ENCODE data around the gene ZNF436.

GRCh38 chr1:23389837-23390321 lies 20.2 kb upstream of the ZNF436 start:
- TF ChIP-seq PTBP1 (IDR thresholded peaks at IDR 0.05; ENCODE audit: low read depth, low read length) (no peak), YY1 (IDR thresholded peaks at IDR 0.05; ENCODE audit: borderline replicate concordance in 1 of 3, control insufficient read depth in 1 of 3, extremely low read depth in 1 of 3, insufficient read depth in 3 of 3, insufficient read length in 1 of 3, insufficient replicate concordance in 2 of 3, low read depth in 1 of 3, low read length in 2 of 3) (no peak), CTCF (IDR thresholded peaks at IDR 0.05 in 2 of 3, conservative IDR thresholded peaks at IDR 0.05 in 1 of 3; ENCODE audit: insufficient read depth in 2 of 3, low read depth in 1 of 3, low read length in 3 of 3) (no peak), ZNF717 (CRISPR knock-in tag; IDR thresholded peaks at IDR 0.05) (no peak), ARID4B (CRISPR knock-in tag; IDR thresholded peaks at IDR 0.05) (no peak), EZH2 (IDR thresholded peaks at IDR 0.05; ENCODE audit: borderline replicate concordance, low read depth, low read length) (no peak), NFYB (IDR thresholded peaks at IDR 0.05; ENCODE audit: extremely low read depth, insufficient read length) (no peak), PPARD (CRISPR knock-in tag; IDR thresholded peaks at IDR 0.05) (no peak), SIN3A (IDR thresholded peaks at IDR 0.05; ENCODE audit: borderline replicate concordance in 2 of 2, control insufficient read depth in 1 of 2, low read depth in 2 of 2, low read length in 2 of 2) (no peak), NRF1 (conservative IDR thresholded peaks at IDR 0.05 in 1 of 2, IDR thresholded peaks at IDR 0.05 in 1 of 2) (0 out of 4 replicates have a peak, but pooled peaks have one; percentile 7 to 13), POLR2A (conservative IDR thresholded peaks at IDR 0.05) (no peak), THAP7 (CRISPR knock-in tag; IDR thresholded peaks at IDR 0.05) (no peak)
